Kidney (tissue), 14 donors: Measurements from ENCODE around the gene XPO6. TPM values are rescaled to one million over a fixed set of nuclear protein-coding genes. Genes with fewer than 3 reads are reported as not detected.

ENCODE experiments used
- DNase-seq, 5 donors: peaks; one replicate each; pipeline ENCODE4 v3.0.0-alpha.2; 2013 to 2020
- FAIRE-seq: peaks from 2 replicates; lab custom pipeline; 2012; peaks lifted over from hg19 to GRCh38; lab: Jason Lieb, UNC
- H3K27ac ChIP-seq, 2 donors: one replicate each; pipeline ENCODE4 v1.7.0; 2013; ENCODE audit warnings: low read depth in 2 of 2, low read length in 2 of 2, inconsistent platforms in 1 of 2
- H3K27me3 ChIP-seq: one replicate; pipeline ENCODE4 v1.7.1; 2013; ENCODE audit warnings: low read length, inconsistent platforms; ENCODE audit not compliant: control insufficient read depth, insufficient read depth
- H3K36me3 ChIP-seq, 3 donors: one replicate each; pipeline versions ENCODE4 v1.7.0 to v1.7.1; 2013; ENCODE audit warnings: low read length in 3 of 3, control low read depth in 1 of 3, inconsistent platforms in 1 of 3; ENCODE audit not compliant: insufficient read depth in 3 of 3, control insufficient read depth in 2 of 3
- H3K4me1 ChIP-seq, 3 donors: one replicate each; pipeline versions ENCODE4 v1.7.0 to v1.7.1; 2013; ENCODE audit warnings: low read length in 3 of 3, inconsistent platforms in 1 of 3, low read depth in 1 of 3; ENCODE audit not compliant: control insufficient read depth in 2 of 3, insufficient read depth in 2 of 3
- H3K4me3 ChIP-seq, 3 donors: one replicate each; pipeline versions ENCODE4 v1.7.0 to v1.8.1; 2013; ENCODE audit warnings: low read length in 3 of 3, control low read depth in 1 of 3, inconsistent platforms in 1 of 3
- H3K9ac ChIP-seq, 3 donors: one replicate each; pipeline versions ENCODE4 v1.7.0 to v1.7.1; 2013; ENCODE audit warnings: low read length in 3 of 3, control low read depth in 1 of 3, inconsistent platforms in 1 of 3
- H3K9me3 ChIP-seq, 3 donors: one replicate each; pipeline versions ENCODE4 v1.7.0 to v1.7.1; 2013; ENCODE audit warnings: low read length in 3 of 3, control low read depth in 1 of 3, inconsistent platforms in 1 of 3; ENCODE audit not compliant: control insufficient read depth in 2 of 3, insufficient read depth in 1 of 3
- intact Hi-C: fragments of 100-400 bp; cut with DNase I; formaldehyde crosslinking; loops from one replicate; pipeline ENCODE4 v1.11.1; 2022
- polyA plus RNA-seq: library from polyadenylated mRNA; stranded (reverse); fragments of 350-450 nt; fragmentation: Illumina TruSeq; extraction: RNeasy Lipid Tissue Mini Kit (QIAGEN cat#74804); gene quantifications from one replicate; pipeline ENCODE4 v1.2.3, GENCODE V29; 2014; ENCODE audit warnings: low read depth, low replicate concordance; ENCODE audit not compliant: insufficient read depth
- total RNA-seq: library from RNA; stranded (reverse); fragmentation: NEBNext Ultra II Directional; extraction: Animal tissue kit (Norgen Biotek cat#: 25700); gene quantifications from one replicate; pipeline ENCODE4 v1.2.1, GENCODE V29; 2021
- TF ChIP-seq, protein P1 (sequence below): IDR thresholded peaks from 3 replicates; pipeline ENCODE4 v1.5.1; 2012; ENCODE audit warnings: mild to moderate bottlenecking, moderate library complexity, borderline replicate concordance; ENCODE audit not compliant: insufficient read depth; ENCODE audit errors: extremely low read depth
- donor health status: control.
- donor health status: control.
- donor health status: control.
- donor health status: control.
- donor health status: control.
- donor health status: DM: yes; HTN: yes; CAD: no.
- donor health status: Normal renal cell carcinoma (clear cell type).

Gene XPO6
- total and polyA plus RNA-seq, 2 donors from 2014 or later: 57.2 to 98.8 TPM

DNA sequence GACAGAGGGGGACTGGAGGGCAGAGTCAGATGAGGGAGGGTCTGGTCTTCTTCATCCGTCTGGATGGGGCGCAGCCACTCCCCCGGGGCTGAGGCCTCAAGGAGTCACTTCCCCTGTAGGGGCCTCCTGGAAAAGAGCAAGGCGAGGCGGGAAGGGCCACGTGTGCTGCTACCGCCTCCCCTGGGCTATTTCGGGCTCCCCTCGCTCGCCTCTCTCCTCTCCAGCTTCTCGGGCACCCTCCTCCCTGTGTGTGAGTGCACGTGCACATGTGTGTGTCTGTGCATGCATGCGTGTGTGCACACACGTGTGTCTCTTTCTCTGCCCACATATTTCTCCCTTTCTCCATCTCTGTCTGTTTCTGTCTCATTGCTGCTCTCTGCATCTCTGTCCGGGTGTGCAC, 158.3 kb downstream of the XPO6 start:
- DNase-seq (no peak), FAIRE-seq (no peak)
- no peak overlapping the region for H3K27ac ChIP-seq
- no peaks in the 10 kb centered on the region for H3K9me3 ChIP-seq
- H3K9ac ChIP-seq: no peak overlapping the region
- no peak overlapping the region for H3K4me3 ChIP-seq
- no peaks in the 10 kb centered on the region for H3K4me1 ChIP-seq
- H3K36me3 ChIP-seq: no peaks in the 10 kb centered on the region
- intact Hi-C loops: no loop called here
- TF ChIP-seq, protein P1, sequence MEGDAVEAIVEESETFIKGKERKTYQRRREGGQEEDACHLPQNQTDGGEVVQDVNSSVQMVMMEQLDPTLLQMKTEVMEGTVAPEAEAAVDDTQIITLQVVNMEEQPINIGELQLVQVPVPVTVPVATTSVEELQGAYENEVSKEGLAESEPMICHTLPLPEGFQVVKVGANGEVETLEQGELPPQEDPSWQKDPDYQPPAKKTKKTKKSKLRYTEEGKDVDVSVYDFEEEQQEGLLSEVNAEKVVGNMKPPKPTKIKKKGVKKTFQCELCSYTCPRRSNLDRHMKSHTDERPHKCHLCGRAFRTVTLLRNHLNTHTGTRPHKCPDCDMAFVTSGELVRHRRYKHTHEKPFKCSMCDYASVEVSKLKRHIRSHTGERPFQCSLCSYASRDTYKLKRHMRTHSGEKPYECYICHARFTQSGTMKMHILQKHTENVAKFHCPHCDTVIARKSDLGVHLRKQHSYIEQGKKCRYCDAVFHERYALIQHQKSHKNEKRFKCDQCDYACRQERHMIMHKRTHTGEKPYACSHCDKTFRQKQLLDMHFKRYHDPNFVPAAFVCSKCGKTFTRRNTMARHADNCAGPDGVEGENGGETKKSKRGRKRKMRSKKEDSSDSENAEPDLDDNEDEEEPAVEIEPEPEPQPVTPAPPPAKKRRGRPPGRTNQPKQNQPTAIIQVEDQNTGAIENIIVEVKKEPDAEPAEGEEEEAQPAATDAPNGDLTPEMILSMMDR: no peak
- no peaks in the 10 kb centered on the region for H3K27me3 ChIP-seq

DNA sequence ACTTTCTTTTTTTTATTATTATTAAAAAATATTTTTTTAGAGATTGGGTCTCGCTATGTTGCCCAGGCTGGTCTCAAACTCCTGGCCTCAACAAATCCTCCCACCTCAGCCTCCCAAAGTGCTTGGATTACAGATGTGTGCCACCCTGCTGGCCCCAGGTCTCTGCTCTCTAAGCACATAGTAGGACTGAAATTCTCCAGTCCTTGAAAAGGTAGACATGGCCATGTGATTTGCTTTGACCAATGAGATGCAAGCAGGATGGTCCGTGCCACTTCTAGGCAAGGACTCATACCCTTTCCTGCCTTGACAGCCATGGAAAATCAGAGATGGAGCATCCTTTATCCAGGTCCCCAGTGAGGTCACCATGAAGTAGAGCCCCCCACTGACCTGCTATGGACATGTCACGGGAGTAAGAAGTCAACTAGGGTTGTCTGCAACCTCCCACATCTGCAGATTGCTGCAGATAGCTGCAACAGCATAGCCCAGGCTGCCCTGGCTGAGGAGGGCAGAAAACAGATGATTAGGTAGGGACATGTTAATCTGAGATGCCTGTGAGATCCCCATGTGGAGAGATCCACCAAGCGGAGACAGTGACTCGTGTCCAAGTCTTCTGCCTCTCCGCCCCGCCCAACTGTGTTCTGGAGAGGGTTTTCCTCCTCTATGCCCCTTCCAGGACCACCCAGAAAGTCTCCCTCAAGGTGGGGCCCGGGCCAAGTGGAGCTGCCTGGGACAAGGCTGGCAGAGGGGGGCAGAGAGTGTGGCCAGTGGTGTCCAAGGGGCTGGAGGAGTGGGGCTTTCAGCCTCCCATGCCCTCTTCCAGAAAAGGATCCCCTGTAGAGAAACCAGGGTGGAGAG, 159.3 kb downstream of the XPO6 start:
- no peak for FAIRE-seq
- intact Hi-C loops: no loop called here

DNA sequence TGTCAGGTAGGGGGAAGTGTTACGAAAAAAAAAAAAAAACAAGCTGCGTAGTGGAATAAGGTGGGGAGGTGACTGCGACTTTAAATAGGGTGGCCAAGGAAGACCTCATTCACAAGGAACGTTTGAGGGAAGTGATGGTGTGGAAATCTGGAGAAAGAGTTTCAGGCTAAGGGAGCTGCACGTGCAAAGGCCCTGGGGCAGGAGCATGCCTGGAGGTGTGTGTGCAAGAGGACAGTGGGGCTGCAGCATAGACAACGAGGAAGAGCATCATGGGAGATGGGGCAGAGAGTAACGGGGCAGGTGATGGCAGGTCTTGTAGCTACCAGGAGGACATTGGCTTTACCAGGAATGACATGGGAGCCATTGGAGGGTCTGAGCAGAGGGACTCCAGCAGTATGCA, 160.3 kb downstream of the XPO6 start:
- no peak for FAIRE-seq
- H3K27me3 ChIP-seq: no peaks in the 10 kb centered on the region

More for the DNA sequence above, 159.3 kb downstream of the XPO6 start:
- Histone ChIP-seq H3K27me3 (no peaks in the 10 kb centered on the region), H3K9me3 (no peaks in the 10 kb centered on the region), H3K36me3 (no peaks in the 10 kb centered on the region), H3K27ac (no peak overlapping the region), H3K4me1 (no peaks in the 10 kb centered on the region), H3K9ac (no peak overlapping the region), H3K4me3 (no peak overlapping the region)
- TF ChIP-seq, protein P1: no peak
- no peak for DNase-seq

More for the DNA sequence above, 160.3 kb downstream of the XPO6 start:
- DNase-seq: no peak
- H3K4me1 ChIP-seq: no peaks in the 10 kb centered on the region
- no peak overlapping the region for H3K27ac ChIP-seq
- H3K9me3 ChIP-seq: no peaks in the 10 kb centered on the region
- TF ChIP-seq, protein P1: no peak
- intact Hi-C loops: no loop called here
- no peak overlapping the region for H3K4me3 ChIP-seq
- H3K36me3 ChIP-seq: no peaks in the 10 kb centered on the region
- H3K9ac ChIP-seq: no peak overlapping the region

Other genes with a start within 250 kb of the XPO6 start
- gene GSG1L, start 148.3 kb downstream of the XPO6 start, total RNA-seq: not detected
- gene GSG1L, start 148.3 kb downstream of the XPO6 start, polyA plus RNA-seq: not detected
- gene SBK1, start 80.6 kb upstream of the XPO6 start, total RNA-seq: 2.5 TPM
- gene SBK1, start 80.6 kb upstream of the XPO6 start, polyA plus RNA-seq: 1.4 TPM
- gene NPIPB6, start 151.5 kb upstream of the XPO6 start, total RNA-seq: 2.4 TPM
- gene NPIPB6, start 151.5 kb upstream of the XPO6 start, polyA plus RNA-seq: not detected
- gene EIF3CL, start 191.9 kb upstream of the XPO6 start, total RNA-seq: 26.7 TPM
- 61.0 TPM for gene EIF3CL, start 191.9 kb upstream of the XPO6 start, polyA plus RNA-seq